ENCODE results near the gene TM4SF5. TPM values are rescaled to one million over a fixed set of nuclear protein-coding genes. Genes with fewer than 3 reads are reported as not detected.

The TM4SF5 gene
- total RNA-seq, 1 donor from 2014 or later = not detected

GRCh38 chr17:4827399-4827798 is 55.7 kb downstream of the TM4SF5 start:
- intact Hi-C loops (cut with micrococcal nuclease) = no loop called here

GRCh38 chr17:4832829-4833177 is 61.1 kb downstream of the TM4SF5 start:
- intact Hi-C loops (cut with micrococcal nuclease) = loop anchor here (1.0 to 2.0 kb wide), 2 partner anchors 26 to 43 kb away; partner anchors contain the start of gene PLD2

Other genes with a start within 250 kb of the TM4SF5 start
- 87.6 and 88.7 TPM in 2 replicates for gene MYBBP1A, start 216.5 kb upstream of the TM4SF5 start, total RNA-seq
- 0.07 TPM in 1 of 2 replicates, not detected in the other for gene GGT6, start 211.3 kb upstream of the TM4SF5 start, total RNA-seq
- gene SMTNL2, start 187.4 kb upstream of the TM4SF5 start, total RNA-seq = not detected in 2 replicates
- not detected in 2 replicates for gene ALOX15, start 130.2 kb upstream of the TM4SF5 start, total RNA-seq
- 77.1 and 81.3 TPM in 2 replicates for gene PELP1, start 67.7 kb upstream of the TM4SF5 start, total RNA-seq
- gene ARRB2, start 61.3 kb upstream of the TM4SF5 start, total RNA-seq = 344 and 354 TPM in 2 replicates
- 21.6 and 23.4 TPM in 2 replicates for gene MED11, start 40.5 kb upstream of the TM4SF5 start, total RNA-seq
- gene ZMYND15, start 32.1 kb upstream of the TM4SF5 start, total RNA-seq = 0.09 TPM in 1 of 2 replicates, not detected in the other
- 0.75 and 0.80 TPM in 2 replicates for gene CXCL16, start 32.0 kb upstream of the TM4SF5 start, total RNA-seq
- 0.27 and 0.41 TPM in 2 replicates for gene VMO1, start 14.5 kb downstream of the TM4SF5 start, total RNA-seq
- not detected in 2 replicates for gene GLTPD2, start 17.1 kb downstream of the TM4SF5 start, total RNA-seq
- gene PSMB6, start 24.3 kb downstream of the TM4SF5 start, total RNA-seq = 153 and 157 TPM in 2 replicates
- gene PLD2, start 35.3 kb downstream of the TM4SF5 start, total RNA-seq = 14.0 and 15.8 TPM in 2 replicates
- 88.2 and 91.5 TPM in 2 replicates for gene MINK1, start 61.5 kb downstream of the TM4SF5 start, total RNA-seq
- gene C17orf107, start 127.7 kb downstream of the TM4SF5 start, total RNA-seq = 0.20 and 0.27 TPM in 2 replicates
- gene CHRNE, start 131.2 kb downstream of the TM4SF5 start, total RNA-seq = 0.25 and 0.73 TPM in 2 replicates
- not detected in 2 replicates for gene GP1BA, start 160.4 kb downstream of the TM4SF5 start, total RNA-seq
- 83.9 and 88.9 TPM in 2 replicates for gene SLC25A11, start 168.2 kb downstream of the TM4SF5 start, total RNA-seq
- gene RNF167, start 168.4 kb downstream of the TM4SF5 start, total RNA-seq = 227 and 238 TPM in 2 replicates
- gene PFN1, start 176.6 kb downstream of the TM4SF5 start, total RNA-seq = 2,499 and 2,527 TPM in 2 replicates
- gene ENO3, start 179.2 kb downstream of the TM4SF5 start, total RNA-seq = 52.9 and 53.3 TPM in 2 replicates
- 50.3 and 57.6 TPM in 2 replicates for gene SPAG7, start 195.9 kb downstream of the TM4SF5 start, total RNA-seq
- gene CAMTA2, start 215.8 kb downstream of the TM4SF5 start, total RNA-seq = 70.7 and 73.7 TPM in 2 replicates
- 0.25 and 0.27 TPM in 2 replicates for gene INCA1, start 225.6 kb downstream of the TM4SF5 start, total RNA-seq
- 38.6 and 42.5 TPM in 2 replicates for gene KIF1C, start 226.1 kb downstream of the TM4SF5 start, total RNA-seq

All from T-helper 2 cell treated with Interferon-gamma antibody and Interleukin-4, amounts not matched to agents 100 ng/mL and 5 ng/mL, for 36 hours (primary cell).